SKM-1 (cell line): ENCODE measurements around the gene COLEC12.
A peak's percentile ranks its signal among the peaks of the same experiment; 100 is the strongest.

ENCODE experiments used
- DNase-seq: peaks from one replicate; lab custom pipeline; 2025; ENCODE audit not compliant: unreplicated experiment; lab: John Stamatoyannopoulos, UW

COLEC12 gene

GRCh38 chr18:363301-364085 lies 137.0 kb downstream of the COLEC12 start:
- DNase-seq, result no peak

- DNase-seq, result no peak
Observed at GRCh38 chr18:362311-363290, 137.9 kb downstream of the COLEC12 start.

- DNase-seq, result no peak
Observed at GRCh38 chr18:361941-362310, 138.6 kb downstream of the COLEC12 start.

- no peak for DNase-seq
Observed at GRCh38 chr18:361100-361732, 139.3 kb downstream of the COLEC12 start.

- no peak for DNase-seq
Observed at GRCh38 chr18:360676-361075, 139.8 kb downstream of the COLEC12 start.

GRCh38 chr18:356778-357177 lies 143.7 kb downstream of the COLEC12 start:
- DNase-seq, result no peak

GRCh38 chr18:355678-356077 lies 144.8 kb downstream of the COLEC12 start:
- DNase-seq, result no peak

GRCh38 chr18:354471-354870 lies 146.0 kb downstream of the COLEC12 start:
- no peak for DNase-seq

GRCh38 chr18:354003-354402 lies 146.5 kb downstream of the COLEC12 start:
- DNase-seq, result no peak

GRCh38 chr18:352438-352837 lies 148.1 kb downstream of the COLEC12 start:
- no peak for DNase-seq

- no peak for DNase-seq
Observed at GRCh38 chr18:350953-351572, 149.4 kb downstream of the COLEC12 start.

- no peak for DNase-seq
Observed at GRCh38 chr18:346600-346999, 153.9 kb downstream of the COLEC12 start.

GRCh38 chr18:341102-341501 lies 159.4 kb downstream of the COLEC12 start:
- DNase-seq, result no peak

GRCh38 chr18:340044-340443 lies 160.5 kb downstream of the COLEC12 start:
- DNase-seq, result no peak

- no peak for DNase-seq
Observed at GRCh38 chr18:339200-339599, 161.3 kb downstream of the COLEC12 start.

- DNase-seq, result peak; percentile 33
Observed at GRCh38 chr18:336713-337112, 163.8 kb downstream of the COLEC12 start.

- DNase-seq, result no peak
Observed at GRCh38 chr18:335733-336132, 164.8 kb downstream of the COLEC12 start.

GRCh38 chr18:334575-335132 lies 165.8 kb downstream of the COLEC12 start:
- DNase-seq, result no peak

- DNase-seq, result no peak
Observed at GRCh38 chr18:332721-333510, 167.6 kb downstream of the COLEC12 start.

GRCh38 chr18:332007-332406 lies 168.5 kb downstream of the COLEC12 start:
- DNase-seq, result no peak
